SK-N-SH (cell line): ENCODE measurements around the gene RHOBTB3. TPM values are rescaled to one million over a fixed set of nuclear protein-coding genes. Genes with fewer than 3 reads are reported as not detected.

Experiments
- CTCF ChIA-PET: fragments of 300-600, 350-600 bp; formaldehyde crosslinking; extraction: SDS; loops from one replicate; lab custom pipeline; 2021; lab: Yijun Ruan, JAX
- POLR2A ChIA-PET: fragments of 350-600 bp; sonication (Branson Sonifier 250); formaldehyde crosslinking; extraction: SDS; loops from one replicate; lab custom pipeline; 2020; ENCODE audit warnings: antibody characterized with exemption, inconsistent platforms; lab: Yijun Ruan, JAX
- DNase-seq: peaks from one replicate; pipeline ENCODE4 v3.0.0; 2012
- H2AFZ ChIP-seq: fragments of 200-600 bp; sonication (generic); 2 replicates; pipeline ENCODE4 v1.8.1; 2016; ENCODE audit warnings: antibody characterized with exemption, mild to moderate bottlenecking, low read depth
- H3F3A ChIP-seq: fragments of 200-600 bp; sonication (generic); replicated peaks from 2 replicates; pipeline ENCODE3; 2016; ENCODE audit warnings: antibody characterized with exemption, mild to moderate bottlenecking; ENCODE audit not compliant: insufficient read depth
- H3K27ac ChIP-seq, 2 experiments: fragments of 200-500 bp in 1 of 2; fragments of 200-600 bp in 1 of 2; sonication (Bioruptor generic) in 1 of 2; sonication (generic), shearing (Covaris generic) in 1 of 2; 2 replicates each; pipeline versions ENCODE4 v1.5.1 to v1.6.1; 2014 to 2016; ENCODE audit warnings: low read depth in 2 of 2, inconsistent platforms in 1 of 2, low read length in 1 of 2, mild to moderate bottlenecking in 1 of 2, mixed read lengths in 1 of 2
- H3K27me3 ChIP-seq: fragments of 200-600 bp; sonication (generic), shearing (Covaris generic); 2 replicates; pipeline ENCODE4 v1.6.1; 2016; ENCODE audit warnings: mixed run types; ENCODE audit not compliant: insufficient read depth
- H3K36me3 ChIP-seq, 2 experiments: fragments of 200-500 bp in 1 of 2; fragments of 200-600 bp in 1 of 2; sonication (Bioruptor generic) in 1 of 2; sonication (generic) in 1 of 2; replicated peaks in 1 of 2; 2 replicates each; pipeline versions ENCODE3 to v1.5.1; 2014 to 2016; ENCODE audit warnings: low read length in 1 of 2, mild to moderate bottlenecking in 1 of 2; ENCODE audit not compliant: insufficient read depth in 2 of 2, control insufficient read depth in 1 of 2
- H3K4me1 ChIP-seq, 2 experiments: fragments of 200-500 bp in 1 of 2; fragments of 200-600 bp in 1 of 2; sonication (Bioruptor generic) in 1 of 2; sonication (generic), shearing (Covaris generic) in 1 of 2; 2 replicates each; pipeline versions ENCODE4 v1.5.1 to v1.6.1; 2014 to 2016; ENCODE audit warnings: low read depth in 1 of 2, low read length in 1 of 2, mixed run types in 1 of 2; ENCODE audit not compliant: insufficient read depth in 2 of 2, control insufficient read depth in 1 of 2
- H3K4me2 ChIP-seq: fragments of 200-600 bp; sonication (generic), shearing (Covaris generic); 2 replicates; pipeline ENCODE4 v1.6.1; 2017; ENCODE audit warnings: mixed run types
- H3K4me3 ChIP-seq, 2 experiments: fragments of 200-500 bp in 1 of 2; fragments of 200-600 bp in 1 of 2; sonication (Bioruptor generic) in 1 of 2; sonication (generic), shearing (Covaris generic) in 1 of 2; 2 replicates each; pipeline versions ENCODE4 v1.5.1 to v1.8.1; 2014 to 2016; ENCODE audit warnings: low read depth in 2 of 2, inconsistent platforms in 1 of 2, low read length in 1 of 2, mild to moderate bottlenecking in 1 of 2, mixed read lengths in 1 of 2, moderate library complexity in 1 of 2
- H3K79me2 ChIP-seq: fragments of 200-600 bp; sonication (generic); 2 replicates; pipeline ENCODE4 v1.8.1; 2017; ENCODE audit warnings: mild to moderate bottlenecking; ENCODE audit not compliant: insufficient read depth
- H3K9ac ChIP-seq: fragments of 200-600 bp; sonication (generic); 2 replicates; pipeline ENCODE4 v1.6.1; 2017; ENCODE audit warnings: mixed run types
- H3K9me2 ChIP-seq: fragments of 200-600 bp; sonication (generic); 2 replicates; pipeline ENCODE4 v1.6.1; 2017; ENCODE audit warnings: mixed run types
- H3K9me3 ChIP-seq: fragments of 200-600 bp; sonication (generic); 2 replicates; pipeline ENCODE4 v1.6.1; 2017; ENCODE audit warnings: mixed run types, mild to moderate bottlenecking, moderate library complexity
- H4K20me1 ChIP-seq: fragments of 200-600 bp; sonication (generic); 2 replicates; pipeline ENCODE4 v1.6.1; 2017; ENCODE audit warnings: mild to moderate bottlenecking, mixed run types; ENCODE audit not compliant: insufficient read depth
- ELF1 ChIP-seq: IDR thresholded peaks from 2 replicates; pipeline ENCODE4 v1.4.0; 2012
- GATA2 ChIP-seq: sonication (generic); formaldehyde crosslinking; IDR thresholded peaks from 2 replicates; pipeline ENCODE4 v1.5.0; 2020; ENCODE audit warnings: mild to moderate bottlenecking, missing genetic modification reagents
- JUND ChIP-seq: IDR thresholded peaks from 2 replicates; pipeline ENCODE4 v1.4.0; 2012
- NRF1 ChIP-seq: IDR thresholded peaks from 2 replicates; pipeline ENCODE4 v1.6.1; 2012; ENCODE audit warnings: low read depth, mild to moderate bottlenecking, low read length
- RXRA ChIP-seq: IDR thresholded peaks from 2 replicates; pipeline ENCODE4 v1.4.0; 2012; ENCODE audit warnings: low read depth, mild to moderate bottlenecking, borderline replicate concordance
- SIN3A ChIP-seq: IDR thresholded peaks from 2 replicates; pipeline ENCODE4 v1.6.1; 2012; ENCODE audit warnings: low read depth, mild to moderate bottlenecking, low read length, moderate library complexity, borderline replicate concordance
- WGBS: methylation state at CpG from one replicate; pipeline ENCODE4 v1.1.6; 2017; ENCODE audit warnings: low lambda C conversion rate; 5-methylcytosine and 5-hydroxymethylcytosine counted together
- polyA plus RNA-seq, 3 experiments: library from polyadenylated mRNA; depleted of rRNA; stranded (reverse); fragments of >200 nt; gene quantifications; 2 replicates each; pipeline ENCODE4 v1.2.3, GENCODE V29; 2012
- TF ChIP-seq, protein P1 (sequence below): fragments of 200-600 bp; sonication (generic); IDR thresholded peaks from 2 replicates; pipeline ENCODE4 v1.6.1; 2017; ENCODE audit warnings: antibody characterized with exemption, mild to moderate bottlenecking, moderate library complexity

RHOBTB3 gene
- polyA plus RNA-seq, 1 of the 3 experiments (the other 2 are of a cell fraction): 59.3 TPM

DNA sequence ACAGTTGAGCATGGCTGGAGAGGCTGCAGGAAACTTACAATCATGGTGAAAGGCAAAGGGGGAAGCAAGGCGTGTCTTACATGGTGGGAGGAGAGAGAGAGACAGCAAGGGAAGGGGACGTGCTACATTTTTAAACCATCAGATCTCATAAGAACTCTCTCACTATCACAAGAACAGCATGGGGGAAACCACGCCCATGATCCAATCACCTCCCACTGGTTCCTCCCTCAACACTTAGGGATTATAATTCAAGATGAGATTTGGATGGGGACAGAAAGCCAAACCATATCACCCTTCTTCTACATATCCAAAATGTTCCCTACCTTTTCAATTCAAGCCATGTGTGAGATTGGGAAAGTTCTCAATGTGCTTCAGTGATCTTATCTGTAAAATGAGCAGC is 114.3 kb downstream of the RHOBTB3 start:
- Histone ChIP-seq H3K9me2 (no peaks in the 10 kb centered on the region), H3K27me3 (no peaks in the 10 kb centered on the region), H3K4me2 (no peak overlapping the region), H2AFZ (no peak overlapping the region), H3F3A (no peaks in the 10 kb centered on the region), H3K4me3 (no peak overlapping the region), H3K36me3 (no peaks in the 10 kb centered on the region), H3K9ac (no peak overlapping the region), H4K20me1 (no peaks in the 10 kb centered on the region), H3K79me2 (no peaks in the 10 kb centered on the region), H3K4me1 (peaks cover 3 to 7% of the 10 kb centered on the region in 2 experiments; a peak in 2 of 4 replicates), H3K27ac (no peak overlapping the region), H3K9me3 (no peaks in the 10 kb centered on the region)
- DNase-seq: no peak
- TF ChIP-seq NRF1 (no peak), JUND (no peak), SIN3A (no peak), GATA2 (CRISPR knock-in tag) (no peak), RXRA (no peak), ELF1 (no peak)
- TF ChIP-seq, protein P1, sequence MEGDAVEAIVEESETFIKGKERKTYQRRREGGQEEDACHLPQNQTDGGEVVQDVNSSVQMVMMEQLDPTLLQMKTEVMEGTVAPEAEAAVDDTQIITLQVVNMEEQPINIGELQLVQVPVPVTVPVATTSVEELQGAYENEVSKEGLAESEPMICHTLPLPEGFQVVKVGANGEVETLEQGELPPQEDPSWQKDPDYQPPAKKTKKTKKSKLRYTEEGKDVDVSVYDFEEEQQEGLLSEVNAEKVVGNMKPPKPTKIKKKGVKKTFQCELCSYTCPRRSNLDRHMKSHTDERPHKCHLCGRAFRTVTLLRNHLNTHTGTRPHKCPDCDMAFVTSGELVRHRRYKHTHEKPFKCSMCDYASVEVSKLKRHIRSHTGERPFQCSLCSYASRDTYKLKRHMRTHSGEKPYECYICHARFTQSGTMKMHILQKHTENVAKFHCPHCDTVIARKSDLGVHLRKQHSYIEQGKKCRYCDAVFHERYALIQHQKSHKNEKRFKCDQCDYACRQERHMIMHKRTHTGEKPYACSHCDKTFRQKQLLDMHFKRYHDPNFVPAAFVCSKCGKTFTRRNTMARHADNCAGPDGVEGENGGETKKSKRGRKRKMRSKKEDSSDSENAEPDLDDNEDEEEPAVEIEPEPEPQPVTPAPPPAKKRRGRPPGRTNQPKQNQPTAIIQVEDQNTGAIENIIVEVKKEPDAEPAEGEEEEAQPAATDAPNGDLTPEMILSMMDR: no peak
- 84% methylated on average over 3 of the region's 3 CpGs for WGBS
- CTCF ChIA-PET: interaction anchor here (1.9 to 15.2 kb wide), 4 partner anchors 61 to 202 kb away, joined by 6 to 170 read pairs (median 82); partner anchors contain the start of gene RFESD
- POLR2A ChIA-PET: no interaction called here

Other genes starting within 250 kb of the RHOBTB3 start
- gene SKIC3, start 176.4 kb upstream of the RHOBTB3 start, polyA plus RNA-seq (2012; rRNA removed): 27.4 and 47.5 TPM in 2 replicates
- 5.6 and 6.9 TPM in 2 replicates for gene ARSK, start 176.2 kb upstream of the RHOBTB3 start, polyA plus RNA-seq (2012; rRNA removed)
- 0.06 and 0.07 TPM in 2 replicates for gene GPR150, start 111.2 kb upstream of the RHOBTB3 start, polyA plus RNA-seq (2012; rRNA removed)
- gene RFESD, start 84.6 kb upstream of the RHOBTB3 start, polyA plus RNA-seq (2012; rRNA removed): 1.8 and 3.1 TPM in 2 replicates
- gene SPATA9, start 48.3 kb upstream of the RHOBTB3 start, polyA plus RNA-seq (2012; rRNA removed): 0.07 and 0.13 TPM in 2 replicates
- gene GLRX, start 91.4 kb downstream of the RHOBTB3 start, polyA plus RNA-seq (2012; rRNA removed): 40.0 and 50.9 TPM in 2 replicates
- 18.4 and 27.4 TPM in 2 replicates for gene ELL2, start 230.5 kb downstream of the RHOBTB3 start, polyA plus RNA-seq (2012; rRNA removed)